Chondrocyte (in vitro differentiated cells): ENCODE data around the gene FAM107B. TPM values are rescaled to one million over a fixed set of nuclear protein-coding genes. Genes with fewer than 3 reads are reported as not detected.
"Not testable (repeated sequence)": the region's sequence is repeated elsewhere in the genome, so short reads cannot be mapped to it uniquely, and the experiment has no call there.

Source experiments
- DNase-seq: peaks from one replicate; pipeline ENCODE4 v3.0.0; 2021; ENCODE audit warnings: mixed read lengths, low spot score
- H3K27ac Mint-ChIP-seq: one replicate; pipeline ENCODE4 v1.8.0; 2021; ENCODE audit warnings: mild to moderate bottlenecking, moderate library complexity, mixed read lengths; ENCODE audit not compliant: unreplicated experiment
- H3K27me3 Mint-ChIP-seq: 2 replicates; pipeline ENCODE4 v1.8.0; 2021; ENCODE audit warnings: low read depth, mixed read lengths
- H3K36me3 Mint-ChIP-seq: 2 replicates; pipeline ENCODE4 v1.8.0; 2021; ENCODE audit warnings: low read depth, mixed read lengths
- H3K4me1 Mint-ChIP-seq: 2 replicates; pipeline ENCODE4 v1.8.0; 2021; ENCODE audit warnings: low read depth, mild to moderate bottlenecking, mixed read lengths
- H3K4me3 Mint-ChIP-seq: one replicate; pipeline ENCODE4 v1.8.0; 2021; ENCODE audit warnings: mild to moderate bottlenecking, moderate library complexity, mixed read lengths; ENCODE audit not compliant: unreplicated experiment
- H3K9me3 Mint-ChIP-seq: 2 replicates; pipeline ENCODE4 v1.8.0; 2021; ENCODE audit warnings: low read depth, mixed read lengths
- total RNA-seq: library from RNA; stranded (reverse); gene quantifications from 3 replicates; pipeline ENCODE4 v1.2.1, GENCODE V29; 2021
- TF ChIP-seq, protein P1 (sequence below): fragments of 200-600 bp; sonication (generic); IDR thresholded peaks from 2 replicates; pipeline ENCODE4 v1.5.0; 2021; ENCODE audit warnings: antibody characterized with exemption, mild to moderate bottlenecking, moderate library complexity

FAM107B gene
- total RNA-seq, 1 donor from 2014 or later, result 29.1 TPM

DNA sequence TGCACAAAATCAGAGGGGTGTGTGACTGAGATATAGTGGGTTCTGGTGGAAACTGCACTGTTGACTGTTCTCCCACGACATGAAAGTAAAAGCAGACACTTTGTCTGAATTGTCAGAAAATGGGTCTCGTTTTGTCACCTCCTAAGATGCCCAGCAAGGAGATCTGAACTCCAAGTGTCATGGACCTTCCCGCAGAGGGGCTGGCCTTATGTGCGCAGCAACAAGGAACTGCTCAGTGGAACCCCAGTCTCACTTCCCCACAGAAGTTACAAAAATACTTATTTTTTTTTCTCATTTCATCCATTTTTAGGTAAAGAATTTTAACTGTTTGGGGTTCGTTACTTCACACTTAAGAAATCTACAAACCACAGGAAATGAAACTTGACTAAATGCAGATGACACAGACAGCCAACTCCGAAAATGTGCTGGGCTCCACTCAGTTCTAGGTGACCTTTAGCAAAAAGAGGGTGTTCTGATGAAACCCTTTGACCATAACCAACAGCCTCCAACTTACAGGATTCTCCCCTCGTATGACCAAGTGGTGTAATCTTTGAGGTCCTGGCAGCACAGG lies 115.0 kb downstream of the FAM107B start:
- peaks cover 4% of the 10 kb centered on the region for H3K4me1 Mint-ChIP-seq
- TF ChIP-seq, protein P1, sequence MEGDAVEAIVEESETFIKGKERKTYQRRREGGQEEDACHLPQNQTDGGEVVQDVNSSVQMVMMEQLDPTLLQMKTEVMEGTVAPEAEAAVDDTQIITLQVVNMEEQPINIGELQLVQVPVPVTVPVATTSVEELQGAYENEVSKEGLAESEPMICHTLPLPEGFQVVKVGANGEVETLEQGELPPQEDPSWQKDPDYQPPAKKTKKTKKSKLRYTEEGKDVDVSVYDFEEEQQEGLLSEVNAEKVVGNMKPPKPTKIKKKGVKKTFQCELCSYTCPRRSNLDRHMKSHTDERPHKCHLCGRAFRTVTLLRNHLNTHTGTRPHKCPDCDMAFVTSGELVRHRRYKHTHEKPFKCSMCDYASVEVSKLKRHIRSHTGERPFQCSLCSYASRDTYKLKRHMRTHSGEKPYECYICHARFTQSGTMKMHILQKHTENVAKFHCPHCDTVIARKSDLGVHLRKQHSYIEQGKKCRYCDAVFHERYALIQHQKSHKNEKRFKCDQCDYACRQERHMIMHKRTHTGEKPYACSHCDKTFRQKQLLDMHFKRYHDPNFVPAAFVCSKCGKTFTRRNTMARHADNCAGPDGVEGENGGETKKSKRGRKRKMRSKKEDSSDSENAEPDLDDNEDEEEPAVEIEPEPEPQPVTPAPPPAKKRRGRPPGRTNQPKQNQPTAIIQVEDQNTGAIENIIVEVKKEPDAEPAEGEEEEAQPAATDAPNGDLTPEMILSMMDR, result no peak
- no peaks in the 10 kb centered on the region for H3K27me3 Mint-ChIP-seq
- no peak for DNase-seq
- H3K27ac Mint-ChIP-seq, result no peak overlapping the region
- H3K4me3 Mint-ChIP-seq, result no peak overlapping the region
- no peaks in the 10 kb centered on the region for H3K36me3 Mint-ChIP-seq
- no peaks in the 10 kb centered on the region for H3K9me3 Mint-ChIP-seq

DNA sequence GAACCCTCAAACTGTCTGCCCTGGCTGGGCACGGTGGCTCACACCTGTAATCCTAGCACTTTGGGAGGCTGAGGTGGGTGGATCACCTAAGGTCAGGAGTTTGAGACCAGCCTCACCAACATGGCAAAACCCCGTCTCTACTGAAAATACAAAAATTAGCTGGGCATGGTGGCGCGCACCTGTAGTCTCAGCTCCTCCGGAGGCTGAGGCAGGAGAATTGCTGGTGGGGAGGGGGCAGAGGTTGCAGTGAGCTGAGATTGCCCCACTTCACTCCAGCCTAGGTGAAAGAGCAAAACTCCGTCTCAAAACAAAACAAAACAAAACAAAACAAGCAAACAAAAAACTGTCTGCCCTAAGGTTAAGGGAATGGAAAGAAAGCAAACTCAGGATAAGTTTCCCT lies 115.6 kb downstream of the FAM107B start:
- DNase-seq, H3K4me1 Mint-ChIP-seq, H3K27ac Mint-ChIP-seq, H3K36me3 Mint-ChIP-seq, H3K27me3 Mint-ChIP-seq, H3K4me3 Mint-ChIP-seq, H3K9me3 Mint-ChIP-seq: not testable (repeated sequence)

DNA sequence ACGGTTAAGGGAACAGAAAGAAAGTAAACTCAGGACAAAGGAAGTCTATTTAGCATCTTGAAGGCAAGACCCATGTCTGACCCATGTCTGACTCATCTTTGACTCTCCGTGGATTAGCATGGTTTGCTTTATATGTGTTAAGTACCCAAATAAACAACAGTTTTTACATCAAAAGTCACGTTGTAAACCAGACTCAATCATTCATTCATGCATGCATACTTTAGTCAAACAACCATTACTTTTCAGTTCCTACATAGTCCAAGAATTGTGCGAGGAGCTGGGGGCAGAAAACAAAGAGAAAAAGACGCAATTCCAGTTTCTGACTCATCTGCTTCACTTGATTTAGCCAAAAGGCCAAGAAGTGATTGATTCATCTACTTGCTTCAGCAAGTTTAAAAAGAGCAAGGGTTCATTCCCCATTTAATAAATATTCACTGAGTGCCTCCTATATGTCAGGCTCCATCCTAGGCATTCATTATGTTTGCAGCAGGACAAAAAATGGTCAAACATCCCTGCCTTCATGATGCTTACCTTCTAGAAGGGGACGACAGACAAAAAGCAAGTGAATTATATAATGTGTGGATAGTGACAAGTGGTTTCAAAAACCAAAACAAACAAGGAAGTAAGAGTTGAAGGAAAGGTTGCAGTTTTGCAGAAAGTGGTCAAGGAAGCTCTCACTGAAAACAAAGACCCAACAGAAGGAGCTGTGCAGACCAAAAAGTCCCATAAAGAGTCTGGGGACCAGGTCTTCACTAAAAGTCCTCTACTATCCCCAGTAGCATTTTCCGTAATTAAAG lies 116.2 kb downstream of the FAM107B start:
- H3K4me1 Mint-ChIP-seq, result peaks cover 16% of the 10 kb centered on the region
- TF ChIP-seq, protein P1, result no peak
- H3K27ac Mint-ChIP-seq, result no peak overlapping the region
- H3K27me3 Mint-ChIP-seq, result no peaks in the 10 kb centered on the region
- DNase-seq, result no peak
- H3K4me3 Mint-ChIP-seq, result no peak overlapping the region
- H3K9me3 Mint-ChIP-seq, result no peaks in the 10 kb centered on the region
- no peaks in the 10 kb centered on the region for H3K36me3 Mint-ChIP-seq

DNA sequence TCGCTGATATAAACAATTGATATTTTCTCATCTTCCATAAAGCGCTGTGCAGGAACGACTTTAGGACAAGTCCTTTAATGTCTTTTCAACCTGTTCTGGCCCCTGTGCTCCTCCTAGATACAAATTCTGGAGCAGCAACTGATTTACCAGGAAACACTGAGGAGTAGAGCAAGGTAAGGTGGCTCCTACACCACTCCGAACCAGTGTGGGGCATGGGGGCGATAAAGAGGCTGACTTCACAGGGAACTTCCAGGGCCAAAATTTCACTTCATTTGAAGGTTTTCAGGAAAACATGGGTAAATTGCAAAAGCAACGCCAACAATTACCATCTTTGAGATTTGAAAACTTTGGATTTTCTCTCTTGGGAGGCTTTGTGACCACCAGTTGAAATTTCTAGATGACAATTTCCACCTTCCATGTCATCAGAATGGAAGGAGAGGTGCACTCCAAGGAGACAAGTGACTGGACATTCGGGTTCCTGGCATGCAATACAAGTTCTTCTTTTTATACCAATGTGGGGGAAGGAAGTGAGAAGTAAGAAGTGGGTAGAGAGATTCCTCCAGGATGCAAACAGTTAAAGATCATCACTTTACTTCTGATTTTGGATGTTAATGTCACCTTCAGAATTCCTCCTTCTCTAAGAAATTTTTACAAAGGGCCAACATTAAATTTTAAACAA lies 118.5 kb downstream of the FAM107B start:
- TF ChIP-seq, protein P1, result no peak
- Mint-ChIP-seq H3K27me3 (no peaks in the 10 kb centered on the region), H3K9me3 (no peaks in the 10 kb centered on the region), H3K36me3 (no peaks in the 10 kb centered on the region), H3K4me1 (peaks cover 33% of the 10 kb centered on the region), H3K27ac (no peak overlapping the region), H3K4me3 (no peak overlapping the region)
- DNase-seq, result no peak

DNA sequence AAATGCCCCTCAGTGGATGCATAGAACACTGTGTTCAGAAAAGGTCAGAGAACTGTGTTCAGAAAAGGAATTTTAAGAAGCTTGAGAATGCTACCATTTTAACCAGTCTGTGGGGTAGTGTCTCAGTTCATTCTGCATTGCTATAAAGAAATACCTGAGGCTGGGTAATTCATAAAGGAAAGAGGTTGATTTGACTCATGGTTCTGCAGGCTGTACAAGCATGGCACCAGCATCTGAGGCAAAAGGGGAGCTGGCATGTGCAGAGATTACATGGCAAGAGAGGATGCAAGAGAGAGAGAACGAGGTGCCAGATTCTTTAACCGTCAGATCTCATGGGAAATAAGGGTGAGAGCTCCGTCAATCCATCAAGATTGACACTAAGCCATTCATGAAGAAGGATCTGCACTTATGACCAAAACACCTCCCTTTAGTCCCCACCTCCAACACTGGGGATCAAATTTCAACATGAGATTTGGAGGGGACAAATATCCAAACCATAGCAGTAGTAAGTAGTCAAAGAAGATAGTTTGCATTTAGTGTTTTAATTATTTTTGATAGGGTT lies 119.8 kb downstream of the FAM107B start:
- Mint-ChIP-seq H3K27ac (no peak overlapping the region), H3K4me3 (no peak overlapping the region), H3K36me3 (no peaks in the 10 kb centered on the region), H3K27me3 (no peaks in the 10 kb centered on the region), H3K9me3 (no peaks in the 10 kb centered on the region), H3K4me1 (peaks cover 33% of the 10 kb centered on the region)
- no peak for DNase-seq
- TF ChIP-seq, protein P1, result no peak
